Measurements from ENCODE around the gene SREBF2.
"Not testable (repeated sequence)": the region's sequence is repeated elsewhere in the genome, so short reads cannot be mapped to it uniquely, and the experiment has no call there.

The SREBF2 gene

GRCh38 chr22:41947424-41948080 lies 114.6 kb downstream of the SREBF2 start:
- DNase-seq (ENCODE audit: low spot score) = no peak

GRCh38 chr22:41948142-41948541 lies 115.2 kb downstream of the SREBF2 start:
- no peak for DNase-seq (ENCODE audit: low spot score)

- not testable (repeated sequence) for DNase-seq (ENCODE audit: low spot score)
Observed at GRCh38 chr22:41948928-41949296, 116.0 kb downstream of the SREBF2 start.

- no peak for DNase-seq (ENCODE audit: low spot score)
Observed at GRCh38 chr22:41949297-41949965, 116.5 kb downstream of the SREBF2 start.

GRCh38 chr22:41951898-41952474 lies 119.1 kb downstream of the SREBF2 start, which contains the start of gene SMIM45:
SMIM45 (plus strand) TSS chr22:41952150.
- DNase-seq (ENCODE audit: low spot score) = peak; percentile 89

- no peak for DNase-seq (ENCODE audit: low spot score)
Observed at GRCh38 chr22:41952713-41953112, 119.8 kb downstream of the SREBF2 start.

Data from putamen (tissue), 1 donor.